ENCODE measurements around the gene MN1.

MN1 gene

GRCh38 chr22:27791159-27791858, 10.2 kb downstream of the MN1 start:
- Histone ChIP-seq H3K4me3 (ENCODE audit: low read depth, low read length) (no peak overlapping the region; the same call in 1 of the 2 replicates), H3K36me3 (ENCODE audit: control insufficient read depth, insufficient read depth, low read length) (no peaks in the 10 kb centered on the region), H3K4me1 (ENCODE audit: control insufficient read depth, insufficient read depth, low read length) (peaks cover 65% of the 10 kb centered on the region), H3K9me3 (ENCODE audit: control insufficient read depth, insufficient read depth, low read depth, low read length) (no peaks in the 10 kb centered on the region), H3K27me3 (ENCODE audit: control insufficient read depth, insufficient read depth, low read length) (peaks cover 15% of the 10 kb centered on the region), H3K27ac (ENCODE audit: low read depth, low read length) (no peak overlapping the region), H3K9ac (ENCODE audit: low read length) (no peak overlapping the region)

- Histone ChIP-seq H3K36me3 (ENCODE audit: control insufficient read depth, insufficient read depth, low read length) (no peaks in the 10 kb centered on the region), H3K9ac (ENCODE audit: low read length) (no peak overlapping the region), H3K4me3 (ENCODE audit: low read depth, low read length) (no peak overlapping the region; the same call in 1 of the 2 replicates), H3K9me3 (ENCODE audit: control insufficient read depth, insufficient read depth, low read depth, low read length) (no peaks in the 10 kb centered on the region), H3K27ac (ENCODE audit: low read depth, low read length) (no peak overlapping the region), H3K27me3 (ENCODE audit: control insufficient read depth, insufficient read depth, low read length) (peaks cover 8% of the 10 kb centered on the region; the same call in 1 of the 2 replicates), H3K4me1 (ENCODE audit: control insufficient read depth, insufficient read depth, low read length) (peaks cover 66% of the 10 kb centered on the region)
These were observed 11.0 kb downstream of the MN1 start for GRCh38 chr22:27790376-27791158.

- Histone ChIP-seq H3K9ac (ENCODE audit: low read length) (no peak overlapping the region), H3K9me3 (ENCODE audit: control insufficient read depth, insufficient read depth, low read depth, low read length) (no peaks in the 10 kb centered on the region), H3K4me1 (ENCODE audit: control insufficient read depth, insufficient read depth, low read length) (peaks cover 67% of the 10 kb centered on the region), H3K27ac (ENCODE audit: low read depth, low read length) (no peak overlapping the region), H3K4me3 (ENCODE audit: low read depth, low read length) (no peak overlapping the region), H3K27me3 (ENCODE audit: control insufficient read depth, insufficient read depth, low read length) (peaks cover 3% of the 10 kb centered on the region; the same call in 1 of the 2 replicates), H3K36me3 (ENCODE audit: control insufficient read depth, insufficient read depth, low read length) (no peaks in the 10 kb centered on the region)
These were observed 12.9 kb downstream of the MN1 start for GRCh38 chr22:27788500-27789288.

GRCh38 chr22:27786965-27787364, 14.6 kb downstream of the MN1 start:
- Histone ChIP-seq H3K4me1 (ENCODE audit: control insufficient read depth, insufficient read depth, low read length) (peaks cover 56% of the 10 kb centered on the region), H3K9me3 (ENCODE audit: control insufficient read depth, insufficient read depth, low read depth, low read length) (no peaks in the 10 kb centered on the region), H3K9ac (ENCODE audit: low read length) (no peak overlapping the region), H3K27ac (ENCODE audit: low read depth, low read length) (no peak overlapping the region), H3K4me3 (ENCODE audit: low read depth, low read length) (no peak overlapping the region), H3K27me3 (ENCODE audit: control insufficient read depth, insufficient read depth, low read length) (peaks cover 3% of the 10 kb centered on the region; the same call in 1 of the 2 replicates), H3K36me3 (ENCODE audit: control insufficient read depth, insufficient read depth, low read length) (no peaks in the 10 kb centered on the region)

- Histone ChIP-seq H3K27me3 (ENCODE audit: control insufficient read depth, insufficient read depth, low read length) (peaks cover 3% of the 10 kb centered on the region; the same call in 1 of the 2 replicates), H3K27ac (ENCODE audit: low read depth, low read length) (no peak overlapping the region), H3K36me3 (ENCODE audit: control insufficient read depth, insufficient read depth, low read length) (no peaks in the 10 kb centered on the region), H3K4me3 (ENCODE audit: low read depth, low read length) (no peak overlapping the region), H3K9ac (ENCODE audit: low read length) (no peak overlapping the region), H3K4me1 (ENCODE audit: control insufficient read depth, insufficient read depth, low read length) (peaks cover 51% of the 10 kb centered on the region), H3K9me3 (ENCODE audit: control insufficient read depth, insufficient read depth, low read depth, low read length) (no peaks in the 10 kb centered on the region)
These were observed 15.1 kb downstream of the MN1 start for GRCh38 chr22:27786291-27786932.

- Histone ChIP-seq H3K9ac (ENCODE audit: low read length) (no peak overlapping the region), H3K9me3 (ENCODE audit: control insufficient read depth, insufficient read depth, low read depth, low read length) (peaks cover 5% of the 10 kb centered on the region), H3K4me1 (ENCODE audit: control insufficient read depth, insufficient read depth, low read length) (peaks cover 45% of the 10 kb centered on the region), H3K27me3 (ENCODE audit: control insufficient read depth, insufficient read depth, low read length) (peaks cover 3% of the 10 kb centered on the region; the same call in 1 of the 2 replicates), H3K27ac (ENCODE audit: low read depth, low read length) (no peak overlapping the region), H3K4me3 (ENCODE audit: low read depth, low read length) (no peak overlapping the region), H3K36me3 (ENCODE audit: control insufficient read depth, insufficient read depth, low read length) (no peaks in the 10 kb centered on the region)
These were observed 15.7 kb downstream of the MN1 start for GRCh38 chr22:27785831-27786230.

GRCh38 chr22:27784120-27784475, 17.5 kb downstream of the MN1 start:
- Histone ChIP-seq H3K9me3 (ENCODE audit: control insufficient read depth, insufficient read depth, low read depth, low read length) (peaks cover 10% of the 10 kb centered on the region), H3K27ac (ENCODE audit: low read depth, low read length) (no peak overlapping the region), H3K36me3 (ENCODE audit: control insufficient read depth, insufficient read depth, low read length) (no peaks in the 10 kb centered on the region)

GRCh38 chr22:27783436-27784119, 18.0 kb downstream of the MN1 start:
- Histone ChIP-seq H3K4me1 (ENCODE audit: control insufficient read depth, insufficient read depth, low read length) (peaks cover 57% of the 10 kb centered on the region), H3K27ac (ENCODE audit: low read depth, low read length) (no peak overlapping the region), H3K9ac (ENCODE audit: low read length) (no peak overlapping the region)

More at GRCh38 chr22:27784120-27784475, 17.5 kb downstream of the MN1 start:
- Histone ChIP-seq H3K9ac (ENCODE audit: low read length) (no peak overlapping the region), H3K4me3 (ENCODE audit: low read depth, low read length) (no peak overlapping the region), H3K27me3 (ENCODE audit: control insufficient read depth, insufficient read depth, low read length) (no peaks in the 10 kb centered on the region), H3K4me1 (ENCODE audit: control insufficient read depth, insufficient read depth, low read length) (peaks cover 54% of the 10 kb centered on the region)

GRCh38 chr22:27782088-27782487, 19.5 kb downstream of the MN1 start:
- Histone ChIP-seq H3K27ac (ENCODE audit: low read depth, low read length) (no peak overlapping the region), H3K36me3 (ENCODE audit: control insufficient read depth, insufficient read depth, low read length) (no peaks in the 10 kb centered on the region), H3K27me3 (ENCODE audit: control insufficient read depth, insufficient read depth, low read length) (no peaks in the 10 kb centered on the region), H3K4me3 (ENCODE audit: low read depth, low read length) (no peak overlapping the region), H3K4me1 (ENCODE audit: control insufficient read depth, insufficient read depth, low read length) (peaks cover 57% of the 10 kb centered on the region), H3K9ac (ENCODE audit: low read length) (no peak overlapping the region), H3K9me3 (ENCODE audit: control insufficient read depth, insufficient read depth, low read depth, low read length) (peaks cover 10% of the 10 kb centered on the region)

More at GRCh38 chr22:27783436-27784119, 18.0 kb downstream of the MN1 start:
- H3K9me3 ChIP-seq (ENCODE audit: control insufficient read depth, insufficient read depth, low read depth, low read length) = peaks cover 10% of the 10 kb centered on the region
- H3K27me3 ChIP-seq (ENCODE audit: control insufficient read depth, insufficient read depth, low read length) = no peaks in the 10 kb centered on the region
- no peaks in the 10 kb centered on the region for H3K36me3 ChIP-seq (ENCODE audit: control insufficient read depth, insufficient read depth, low read length)
- no peak overlapping the region for H3K4me3 ChIP-seq (ENCODE audit: low read depth, low read length)

GRCh38 chr22:27780161-27780575, 21.4 kb downstream of the MN1 start:
- Histone ChIP-seq H3K4me1 (ENCODE audit: control insufficient read depth, insufficient read depth, low read length) (peaks cover 64% of the 10 kb centered on the region), H3K27me3 (ENCODE audit: control insufficient read depth, insufficient read depth, low read length) (no peaks in the 10 kb centered on the region), H3K36me3 (ENCODE audit: control insufficient read depth, insufficient read depth, low read length) (no peaks in the 10 kb centered on the region), H3K9ac (ENCODE audit: low read length) (peak overlapping the region; percentile 37), H3K4me3 (ENCODE audit: low read depth, low read length) (no peak overlapping the region), H3K27ac (ENCODE audit: low read depth, low read length) (no peak overlapping the region; the same call in 1 of the 2 replicates), H3K9me3 (ENCODE audit: control insufficient read depth, insufficient read depth, low read depth, low read length) (peaks cover 10% of the 10 kb centered on the region)

All from HUES6 (cell line).